ENCODE measurements around the gene UBXN10.
A peak's percentile ranks its signal among the peaks of the same experiment; 100 is the strongest.

Gene UBXN10, protein sequence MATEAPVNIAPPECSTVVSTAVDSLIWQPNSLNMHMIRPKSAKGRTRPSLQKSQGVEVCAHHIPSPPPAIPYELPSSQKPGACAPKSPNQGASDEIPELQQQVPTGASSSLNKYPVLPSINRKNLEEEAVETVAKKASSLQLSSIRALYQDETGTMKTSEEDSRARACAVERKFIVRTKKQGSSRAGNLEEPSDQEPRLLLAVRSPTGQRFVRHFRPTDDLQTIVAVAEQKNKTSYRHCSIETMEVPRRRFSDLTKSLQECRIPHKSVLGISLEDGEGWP

DNA sequence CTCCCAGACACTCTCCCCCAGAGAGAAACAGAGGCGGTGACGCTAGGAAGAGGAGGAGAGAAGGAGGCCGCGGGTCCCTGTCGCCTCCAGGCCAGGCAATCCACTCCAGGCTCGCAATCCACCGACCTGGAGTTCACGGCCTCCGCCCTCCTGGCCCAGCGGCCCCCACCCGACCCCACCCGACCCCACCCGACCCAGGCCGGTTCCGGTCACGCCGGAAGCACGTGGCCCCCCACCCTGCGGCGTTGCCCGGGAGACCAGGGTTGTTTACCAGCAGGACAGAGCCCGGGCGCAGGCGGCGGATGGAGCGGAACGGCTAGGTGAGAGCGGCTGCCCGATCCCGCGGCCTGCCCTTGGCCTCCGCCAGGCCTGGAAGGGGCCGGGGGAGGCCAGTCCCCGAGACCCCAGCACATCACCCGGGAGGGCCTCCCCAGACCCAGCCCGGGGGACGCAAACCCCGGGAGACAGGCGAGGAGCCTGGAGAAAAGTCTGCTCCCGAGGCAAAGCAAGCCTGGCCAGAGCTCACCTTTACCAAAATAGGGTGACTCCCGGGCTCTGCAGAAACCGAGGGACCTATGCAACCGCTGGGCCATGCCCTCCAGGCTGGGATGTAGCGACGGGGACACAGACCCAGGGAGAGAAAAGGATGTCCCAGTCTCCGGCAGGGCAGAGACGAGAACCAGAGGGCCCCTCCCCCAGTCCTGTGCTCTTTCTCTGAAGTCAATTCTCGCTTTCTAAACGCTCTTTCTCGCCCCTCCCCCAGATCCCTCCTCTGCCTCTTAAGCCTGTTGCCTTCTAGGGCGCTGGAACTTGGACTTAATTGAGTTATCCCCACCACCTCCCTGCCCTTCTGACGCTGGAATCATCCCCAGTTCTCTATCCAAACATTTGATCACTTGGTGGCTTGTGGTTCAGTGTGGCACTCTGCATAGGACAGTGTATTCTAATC lies at the start of gene UBXN10, which contains the start of gene PLA2G2C:
Gene UBXN10 (plus strand): TSS at position 263 of the 949 bp plus-strand sequence. CDS start 4,466 bp downstream, outside the sequence.
Gene PLA2G2C (minus strand): TSS at position 685 of the 949 bp plus-strand sequence. CDS start 9,155 bp downstream, outside the sequence.
- DNase-seq: peak; percentile 91

- DNase-seq: no peak
These were observed 49.6 kb upstream of the UBXN10 start for GRCh38 chr1:20136249-20136648.

- DNase-seq: no peak
These were observed 48.8 kb upstream of the UBXN10 start for GRCh38 chr1:20137055-20137454.

DNA sequence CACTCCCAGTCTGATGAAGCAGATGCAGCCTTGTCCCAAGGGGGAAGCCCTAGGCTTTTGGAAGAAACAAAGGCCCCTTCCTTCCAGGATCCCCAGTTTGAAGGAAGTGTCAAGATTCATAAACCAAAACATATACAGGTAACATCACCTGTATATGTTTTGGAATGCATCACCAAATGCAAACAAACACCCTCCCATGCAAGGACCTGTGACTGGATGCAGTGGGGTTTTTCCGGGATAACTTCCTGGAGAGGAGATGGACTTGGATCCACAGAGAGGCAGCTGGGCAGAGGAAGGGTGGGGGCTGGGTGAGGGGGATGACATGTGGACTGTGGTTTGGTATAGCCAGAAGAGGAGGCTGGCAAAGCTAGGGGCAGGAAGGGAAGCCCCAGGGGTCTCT lies 48.3 kb upstream of the UBXN10 start:
- no peak for DNase-seq

DNA sequence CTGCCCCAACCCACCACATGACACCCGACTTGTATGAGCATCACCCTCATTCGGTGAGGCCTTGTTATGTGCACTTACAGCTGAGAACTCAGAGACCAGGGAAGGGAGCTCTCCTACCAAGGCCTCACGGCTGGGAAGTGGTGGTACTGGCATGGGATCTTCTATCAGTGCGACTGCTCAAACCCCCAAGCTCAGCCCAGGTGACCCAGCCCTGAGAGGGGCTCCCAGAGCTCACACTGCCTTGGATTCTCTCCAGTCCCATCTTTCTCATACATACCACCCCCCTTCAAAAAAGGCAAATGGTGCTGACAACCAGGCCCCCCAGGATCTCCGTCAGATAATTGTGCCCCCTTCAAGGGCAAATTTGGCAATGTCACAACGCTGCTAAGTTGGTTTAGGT lies 47.5 kb upstream of the UBXN10 start:
- DNase-seq: no peak

GRCh38 chr1:20138961-20139550 lies 46.8 kb upstream of the UBXN10 start, which contains the start of gene PLA2G2F:
Gene PLA2G2F (plus strand): TSS chr1:20139323. CDS start chr1:20139428, 105 bp downstream.
- DNase-seq: no peak

GRCh38 chr1:20139776-20140612 lies 45.9 kb upstream of the UBXN10 start:
- DNase-seq: no peak

DNA sequence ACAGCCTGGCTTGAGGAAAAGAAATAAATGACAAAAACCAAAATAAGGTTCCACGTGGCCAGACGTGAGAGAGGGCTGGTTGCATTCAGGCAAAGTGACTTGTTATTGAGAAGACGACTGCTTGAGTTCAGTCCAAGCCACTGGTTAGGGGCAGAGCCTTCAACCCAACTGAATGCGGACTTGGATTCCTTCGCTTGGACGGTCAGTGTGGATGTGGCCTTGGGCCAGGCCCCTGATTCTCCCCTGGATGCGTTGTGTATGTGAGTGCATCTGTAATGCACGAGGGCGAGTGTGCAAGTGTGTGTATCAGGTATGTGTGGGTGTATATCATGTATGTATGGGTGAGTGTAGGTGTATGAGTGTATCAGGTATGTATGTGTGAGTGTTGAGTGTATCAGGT lies 44.9 kb upstream of the UBXN10 start:
- no peak for DNase-seq

GRCh38 chr1:20141466-20141865 lies 44.4 kb upstream of the UBXN10 start:
- DNase-seq: no peak

DNA sequence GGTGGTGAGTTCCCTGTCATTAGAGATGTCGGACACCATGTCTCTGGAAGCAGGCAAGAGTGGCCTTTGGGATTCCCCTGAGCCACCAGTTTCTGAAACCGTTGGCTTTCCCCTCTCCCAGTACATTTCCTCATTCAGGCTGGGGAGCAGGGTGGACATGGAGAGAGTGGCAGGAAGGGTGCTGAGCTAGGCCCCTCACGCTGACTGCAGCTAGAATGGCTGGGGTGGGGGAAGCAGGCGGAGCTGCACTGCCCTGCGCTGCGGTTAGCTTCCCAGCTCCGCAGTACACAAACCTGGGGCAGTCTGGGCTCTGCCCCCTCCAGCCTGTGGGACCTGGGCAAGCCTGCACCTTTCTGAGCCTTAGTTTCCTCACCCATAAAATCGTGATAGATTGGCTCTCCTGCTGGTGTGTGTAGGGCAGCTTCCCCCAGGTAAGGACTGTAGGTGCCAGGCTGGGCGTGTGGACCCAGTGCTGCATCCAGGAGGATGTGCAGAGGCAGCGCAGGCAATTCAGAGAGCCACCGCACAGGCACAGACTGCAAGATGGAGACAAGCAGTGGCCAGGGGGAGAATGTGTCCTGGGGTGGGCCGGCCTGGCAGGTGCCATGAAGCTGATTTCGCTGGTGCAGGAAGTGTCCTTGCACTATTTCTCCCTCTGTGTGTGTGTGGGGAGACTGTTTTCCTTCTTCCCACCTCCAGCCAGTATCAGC lies 43.7 kb upstream of the UBXN10 start:
- DNase-seq: no peak

- DNase-seq: no peak
These were observed 42.6 kb upstream of the UBXN10 start for GRCh38 chr1:20143318-20143717.

DNA sequence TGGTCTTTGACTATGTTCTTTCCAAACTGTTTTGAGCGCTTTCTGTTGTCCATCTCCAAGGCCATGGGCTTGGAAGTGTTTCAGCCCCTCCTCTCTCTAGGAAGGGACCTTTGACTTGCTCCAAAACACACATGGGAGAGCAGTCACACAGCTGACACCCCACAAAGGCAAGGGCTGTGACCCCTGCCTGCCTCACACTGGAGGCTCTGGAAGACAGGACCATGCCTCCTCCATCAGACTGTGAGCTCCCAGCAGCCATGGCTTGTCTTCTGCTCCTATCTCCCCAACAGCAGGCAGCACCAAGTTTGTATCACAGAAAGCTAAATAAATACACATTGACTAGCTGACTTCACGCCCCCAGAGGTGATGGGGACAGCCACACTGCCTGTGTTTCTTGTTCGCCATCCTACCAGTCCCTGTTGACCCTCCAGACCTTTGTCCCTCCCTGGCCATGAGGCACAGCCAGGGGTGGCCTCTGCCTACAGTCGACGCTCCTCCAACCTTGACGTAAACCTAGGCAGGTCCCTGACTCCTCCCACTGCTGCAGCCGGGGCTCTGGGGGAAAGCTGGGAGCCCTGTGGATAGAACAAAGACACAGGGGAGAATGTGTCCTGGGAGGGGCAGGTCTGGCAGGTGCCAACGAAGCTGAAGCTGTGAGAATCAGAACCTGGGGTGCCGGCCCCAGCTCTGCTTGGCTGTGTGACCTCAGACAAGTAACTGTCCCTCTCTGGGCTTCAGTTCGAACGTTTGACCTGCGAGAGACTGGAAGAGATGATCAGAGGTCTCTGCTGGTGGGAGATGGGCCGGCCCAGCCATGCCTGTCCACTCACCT lies 41.9 kb upstream of the UBXN10 start:
- DNase-seq: no peak

GRCh38 chr1:20147846-20148570 lies 37.9 kb upstream of the UBXN10 start:
- no peak for DNase-seq

GRCh38 chr1:20148571-20149500 lies 37.1 kb upstream of the UBXN10 start:
- DNase-seq: no peak

DNA sequence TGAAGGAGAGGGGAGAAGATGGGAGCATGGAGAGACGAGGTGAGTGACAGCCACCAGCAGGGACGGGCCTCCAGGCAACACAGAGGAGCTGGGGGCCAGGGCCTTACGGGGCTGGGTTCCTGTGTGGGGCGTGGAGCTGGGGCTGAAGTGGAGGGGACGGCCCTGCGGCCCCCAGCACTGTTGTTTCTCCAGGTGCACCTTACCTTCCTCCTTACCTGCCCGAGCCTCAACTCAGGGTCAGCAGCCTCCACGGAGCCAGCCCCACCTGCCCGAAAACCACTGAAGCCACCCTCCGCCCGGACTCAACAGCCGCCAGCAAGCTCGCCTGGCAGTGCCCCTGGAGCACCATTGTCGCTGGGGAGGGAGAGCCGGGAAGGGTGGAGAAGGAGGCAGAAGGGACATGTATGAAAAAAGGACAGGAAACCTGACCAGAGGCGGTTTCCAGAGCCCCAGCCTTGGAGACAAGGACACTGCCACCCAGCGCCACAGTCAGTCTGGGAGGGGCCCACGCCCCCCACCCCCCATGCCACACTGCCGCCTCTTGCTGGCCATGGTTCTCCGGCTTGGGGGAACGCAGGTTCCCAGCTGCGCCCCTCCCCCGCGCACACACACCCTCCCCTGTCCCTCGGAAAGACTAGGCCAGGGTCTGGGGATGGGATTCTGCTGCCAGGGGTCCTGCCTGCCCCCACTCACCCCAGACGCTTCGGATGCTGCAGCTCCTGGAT lies 36.1 kb upstream of the UBXN10 start:
- DNase-seq: no peak

- no peak for DNase-seq
These were observed 35.6 kb upstream of the UBXN10 start for GRCh38 chr1:20150326-20150705.

GRCh38 chr1:20150969-20151368 lies 34.9 kb upstream of the UBXN10 start:
- DNase-seq: no peak

- DNase-seq: peak; percentile 78
These were observed 33.8 kb upstream of the UBXN10 start for GRCh38 chr1:20151906-20152598.
